Panc1 (cell line): ENCODE measurements around the gene SLC6A1. TPM values are rescaled to one million over a fixed set of nuclear protein-coding genes. Genes with fewer than 3 reads are reported as not detected.

Source experiments
- ATAC-seq: fragments of 200-7000 bp; cut with Tn5 transposase; 2 replicates; pipeline ENCODE4 v1.9.1; 2020; ENCODE audit warnings: mild to moderate bottlenecking, moderate library complexity
- BruUV-seq: library from RNA; stranded (reverse); fragments of 400-500 nt; replicated peaks from 2 replicates; lab custom pipeline; 2021; lab: Mats Ljungman, UMichigan
- CTCF ChIA-PET: fragments of 300-600 bp; sonication (Branson Sonifier 250); formaldehyde crosslinking; loops from one replicate; lab custom pipeline; 2022; ENCODE audit warnings: antibody characterized with exemption; lab: Charles Lee
- POLR2A ChIA-PET: fragments of 300-600 bp; sonication (Branson Sonifier 250); formaldehyde crosslinking; loops from one replicate; lab custom pipeline; 2022; ENCODE audit warnings: antibody characterized with exemption; lab: Charles Lee
- DNase-seq: peaks from one replicate; pipeline ENCODE4 v3.0.0-alpha.2; 2010; ENCODE audit warnings: low read depth, low spot score
- H3K27ac ChIP-seq: 2 replicates; pipeline ENCODE4 v1.5.1; 2011; ENCODE audit warnings: mild to moderate bottlenecking, low read length, inconsistent platforms
- H3K27me3 ChIP-seq: fragments of 200-500 bp; sonication (Bioruptor generic); 2 replicates; pipeline ENCODE4 v1.6.0; 2014; ENCODE audit warnings: low read length, inconsistent platforms; ENCODE audit not compliant: control insufficient read depth, insufficient read depth
- H3K36me3 ChIP-seq: fragments of 200-500 bp; sonication (Bioruptor generic); 2 replicates; pipeline ENCODE4 v1.5.1; 2014; ENCODE audit warnings: inconsistent platforms, mild to moderate bottlenecking, low read length, moderate library complexity; ENCODE audit not compliant: control insufficient read depth, insufficient read depth
- H3K4me1 ChIP-seq: 2 replicates; pipeline ENCODE4 v1.5.1; 2011; ENCODE audit warnings: inconsistent platforms, mild to moderate bottlenecking, low read length, moderate library complexity; ENCODE audit not compliant: control insufficient read depth, insufficient read depth
- H3K4me3 ChIP-seq, 2 experiments: 2 replicates each; pipeline ENCODE4 v1.5.1; 2011 to 2012; ENCODE audit warnings: low read depth in 2 of 2, low read length in 2 of 2, mild to moderate bottlenecking in 2 of 2, inconsistent platforms in 1 of 2, moderate library complexity in 1 of 2
- H3K9me3 ChIP-seq: fragments of 200-500 bp; sonication (Bioruptor generic); 2 replicates; pipeline ENCODE4 v1.5.1; 2014; ENCODE audit warnings: low read depth, mild to moderate bottlenecking, inconsistent platforms, low read length, moderate library complexity; ENCODE audit not compliant: control insufficient read depth, insufficient read depth
- POLR2AphosphoS5 ChIP-seq: IDR thresholded peaks from 2 replicates; pipeline ENCODE4 v1.6.1; 2012; ENCODE audit warnings: mild to moderate bottlenecking, low read depth, low read length, moderate library complexity
- SIN3A ChIP-seq: IDR thresholded peaks from 2 replicates; pipeline ENCODE4 v1.6.1; 2012; ENCODE audit warnings: low read depth, mild to moderate bottlenecking, low read length, moderate library complexity, borderline replicate concordance; ENCODE audit not compliant: insufficient read depth
- TCF7L2 ChIP-seq: IDR thresholded peaks from 2 replicates; pipeline ENCODE4 v1.6.1; 2011; ENCODE audit warnings: mild to moderate bottlenecking, low read depth, low read length, inconsistent platforms
- in situ Hi-C: cut with HindIII; loops from 2 replicates; pipeline ENCODE4 v1.10.0; 2016; ENCODE audit warnings: low sequenced_read_pairs, low pct_unique_long_range_greater_than_20kb
- intact Hi-C: fragments of 100-400 bp; cut with micrococcal nuclease; formaldehyde crosslinking; loops from one replicate; pipeline ENCODE4 v1.10.0; 2022; ENCODE audit not compliant: unreplicated experiment
- total RNA-seq: library from RNA; stranded (reverse); gene quantifications from one replicate; pipeline ENCODE4 v1.2.1, GENCODE V29; 2021; ENCODE audit not compliant: unreplicated experiment
- TF ChIP-seq, protein P1 (sequence below), 2 experiments: IDR thresholded peaks; 2 replicates each; pipeline ENCODE4 v1.6.1; 2011 to 2012; ENCODE audit warnings: low read depth in 2 of 2, control low read depth in 1 of 2, low read length in 1 of 2, mild to moderate bottlenecking in 1 of 2, moderate library complexity in 1 of 2; ENCODE audit not compliant: insufficient read depth in 1 of 2
- TF ChIP-seq, protein P2 (sequence below): fragments of 450-650 bp; IDR thresholded peaks from 2 replicates; pipeline ENCODE4 v1.5.1; 2017; ENCODE audit warnings: mild to moderate bottlenecking

Gene SLC6A1
- total RNA-seq, 1 experiment from 2014 or later = not detected

DNA sequence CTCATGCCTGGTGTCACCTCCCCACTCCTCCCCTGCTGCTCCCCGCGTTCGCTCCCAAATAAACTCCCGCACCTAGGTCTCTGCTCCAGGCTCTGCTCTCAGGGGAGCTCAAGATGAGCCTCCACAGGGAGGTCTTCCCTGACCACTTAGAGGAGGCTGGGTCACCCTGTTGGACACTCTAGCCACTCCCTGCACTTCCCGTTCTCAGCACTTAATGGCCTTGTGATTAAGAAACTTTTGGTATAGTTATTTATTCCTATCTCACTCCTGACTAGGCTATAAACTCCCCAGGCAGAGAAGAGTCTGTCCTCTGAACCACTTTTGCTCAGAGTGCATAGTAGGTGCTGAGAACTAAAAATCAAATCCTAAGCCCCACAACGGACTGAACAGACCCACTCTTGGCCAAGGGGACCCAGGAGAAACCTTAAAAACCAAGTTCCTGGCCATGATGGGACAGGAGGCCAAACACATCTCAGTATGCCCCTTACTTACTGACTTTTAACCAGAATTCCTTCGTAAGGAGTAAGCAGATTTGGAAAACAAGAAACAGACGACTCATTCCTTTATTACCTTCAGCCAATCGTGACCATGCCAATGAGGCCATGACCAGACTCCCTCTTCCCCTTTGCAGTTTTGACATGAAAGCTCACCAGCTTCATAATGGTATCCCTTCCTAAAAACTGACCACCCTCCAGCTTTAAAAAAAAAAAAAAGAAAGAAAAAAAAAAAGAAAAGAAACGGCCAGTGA is 92.7 kb downstream of the SLC6A1 start:
- CTCF ChIA-PET = interaction anchor here (0.6 kb wide), 1 partner anchor 25 kb away, joined by 3 read pairs; no protein-coding TSS in a partner anchor
- no peaks in the 10 kb centered on the region for H3K36me3 ChIP-seq
- POLR2A ChIA-PET = interaction anchor here (0.6 to 0.7 kb wide), 2 partner anchors 135 to 269 kb away, joined by 3 read pairs; no protein-coding TSS in a partner anchor
- no peak overlapping the region for H3K27ac ChIP-seq
- in situ Hi-C loops (no loop called here), intact Hi-C loops (no loop called here)
- no peaks in the 10 kb centered on the region for H3K4me1 ChIP-seq
- H3K9me3 ChIP-seq = no peaks in the 10 kb centered on the region
- TF ChIP-seq POLR2AphosphoS5 (no peak), SIN3A (no peak), TCF7L2 (no peak)
- TF ChIP-seq, protein P1, sequence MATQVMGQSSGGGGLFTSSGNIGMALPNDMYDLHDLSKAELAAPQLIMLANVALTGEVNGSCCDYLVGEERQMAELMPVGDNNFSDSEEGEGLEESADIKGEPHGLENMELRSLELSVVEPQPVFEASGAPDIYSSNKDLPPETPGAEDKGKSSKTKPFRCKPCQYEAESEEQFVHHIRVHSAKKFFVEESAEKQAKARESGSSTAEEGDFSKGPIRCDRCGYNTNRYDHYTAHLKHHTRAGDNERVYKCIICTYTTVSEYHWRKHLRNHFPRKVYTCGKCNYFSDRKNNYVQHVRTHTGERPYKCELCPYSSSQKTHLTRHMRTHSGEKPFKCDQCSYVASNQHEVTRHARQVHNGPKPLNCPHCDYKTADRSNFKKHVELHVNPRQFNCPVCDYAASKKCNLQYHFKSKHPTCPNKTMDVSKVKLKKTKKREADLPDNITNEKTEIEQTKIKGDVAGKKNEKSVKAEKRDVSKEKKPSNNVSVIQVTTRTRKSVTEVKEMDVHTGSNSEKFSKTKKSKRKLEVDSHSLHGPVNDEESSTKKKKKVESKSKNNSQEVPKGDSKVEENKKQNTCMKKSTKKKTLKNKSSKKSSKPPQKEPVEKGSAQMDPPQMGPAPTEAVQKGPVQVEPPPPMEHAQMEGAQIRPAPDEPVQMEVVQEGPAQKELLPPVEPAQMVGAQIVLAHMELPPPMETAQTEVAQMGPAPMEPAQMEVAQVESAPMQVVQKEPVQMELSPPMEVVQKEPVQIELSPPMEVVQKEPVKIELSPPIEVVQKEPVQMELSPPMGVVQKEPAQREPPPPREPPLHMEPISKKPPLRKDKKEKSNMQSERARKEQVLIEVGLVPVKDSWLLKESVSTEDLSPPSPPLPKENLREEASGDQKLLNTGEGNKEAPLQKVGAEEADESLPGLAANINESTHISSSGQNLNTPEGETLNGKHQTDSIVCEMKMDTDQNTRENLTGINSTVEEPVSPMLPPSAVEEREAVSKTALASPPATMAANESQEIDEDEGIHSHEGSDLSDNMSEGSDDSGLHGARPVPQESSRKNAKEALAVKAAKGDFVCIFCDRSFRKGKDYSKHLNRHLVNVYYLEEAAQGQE (IDR thresholded peaks at IDR 0.05; ENCODE audit: insufficient read depth in 1 of 2, low read depth in 2 of 2, low read length in 1 of 2) = no peak
- TF ChIP-seq, protein P2, sequence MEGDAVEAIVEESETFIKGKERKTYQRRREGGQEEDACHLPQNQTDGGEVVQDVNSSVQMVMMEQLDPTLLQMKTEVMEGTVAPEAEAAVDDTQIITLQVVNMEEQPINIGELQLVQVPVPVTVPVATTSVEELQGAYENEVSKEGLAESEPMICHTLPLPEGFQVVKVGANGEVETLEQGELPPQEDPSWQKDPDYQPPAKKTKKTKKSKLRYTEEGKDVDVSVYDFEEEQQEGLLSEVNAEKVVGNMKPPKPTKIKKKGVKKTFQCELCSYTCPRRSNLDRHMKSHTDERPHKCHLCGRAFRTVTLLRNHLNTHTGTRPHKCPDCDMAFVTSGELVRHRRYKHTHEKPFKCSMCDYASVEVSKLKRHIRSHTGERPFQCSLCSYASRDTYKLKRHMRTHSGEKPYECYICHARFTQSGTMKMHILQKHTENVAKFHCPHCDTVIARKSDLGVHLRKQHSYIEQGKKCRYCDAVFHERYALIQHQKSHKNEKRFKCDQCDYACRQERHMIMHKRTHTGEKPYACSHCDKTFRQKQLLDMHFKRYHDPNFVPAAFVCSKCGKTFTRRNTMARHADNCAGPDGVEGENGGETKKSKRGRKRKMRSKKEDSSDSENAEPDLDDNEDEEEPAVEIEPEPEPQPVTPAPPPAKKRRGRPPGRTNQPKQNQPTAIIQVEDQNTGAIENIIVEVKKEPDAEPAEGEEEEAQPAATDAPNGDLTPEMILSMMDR = no peak
- DNase-seq = no peak
- no TSS peak for BruUV-seq
- ATAC-seq = peak; percentile 38; the same call in 1 of the 2 replicates
- H3K4me3 ChIP-seq = no peak overlapping the region
- H3K27me3 ChIP-seq = no peaks in the 10 kb centered on the region

DNA sequence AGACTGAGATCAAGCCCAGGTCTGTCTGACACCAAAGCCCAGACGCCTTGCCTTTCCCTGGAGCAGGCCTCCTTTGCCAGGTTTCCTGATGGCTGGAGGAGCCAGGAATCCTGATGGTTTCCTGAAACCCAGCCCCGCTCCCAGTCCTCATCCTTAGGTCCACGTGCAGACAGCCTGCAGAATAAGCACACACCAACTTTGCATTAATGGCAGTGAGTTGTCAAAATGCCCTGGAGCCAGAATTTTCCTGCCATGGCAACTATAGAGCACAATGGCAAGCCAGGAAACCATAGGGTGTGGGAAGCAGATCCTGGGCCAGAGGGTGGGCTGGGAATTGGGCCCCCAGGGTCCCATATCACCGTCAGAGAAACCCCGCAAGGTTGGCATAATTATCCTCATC is 94.3 kb downstream of the SLC6A1 start:
- DNase-seq = no peak
- CTCF ChIA-PET = no interaction called here
- ATAC-seq = no peak
- in situ Hi-C loops (no loop called here), intact Hi-C loops (no loop called here)
- BruUV-seq = no TSS peak
- TF ChIP-seq, protein P2 = no peak
- TF ChIP-seq POLR2AphosphoS5 (no peak), SIN3A (no peak), TCF7L2 (no peak)
- TF ChIP-seq, protein P1 (IDR thresholded peaks at IDR 0.05; ENCODE audit: insufficient read depth in 1 of 2, low read depth in 2 of 2, low read length in 1 of 2) = no peak
- H3K9me3 ChIP-seq = no peaks in the 10 kb centered on the region
- no peaks in the 10 kb centered on the region for H3K36me3 ChIP-seq
- no peak overlapping the region for H3K27ac ChIP-seq
- no peaks in the 10 kb centered on the region for H3K27me3 ChIP-seq
- no peak overlapping the region for H3K4me3 ChIP-seq
- H3K4me1 ChIP-seq = no peaks in the 10 kb centered on the region
- POLR2A ChIA-PET = no interaction called here
